ENCODE measurements around the gene CHST9.

GRCh38 chr18:26981360-26982082 lies 203.6 kb downstream of the CHST9 start:
- TF ChIP-seq CTCF (IDR thresholded peaks at IDR 0.05) (no peak), ZFX (IDR thresholded peaks at IDR 0.05; ENCODE audit: borderline replicate concordance) (no peak)

All from 22Rv1 (cell line).